Pulmonary artery endothelial cell (primary cell): ENCODE data around the gene IQGAP3. TPM values are rescaled to one million over a fixed set of nuclear protein-coding genes. Genes with fewer than 3 reads are reported as not detected.

Source experiments
- DNase-seq: peaks from one replicate; pipeline ENCODE4 v3.0.0-alpha.2; 2011; ENCODE audit warnings: low read depth, low spot score
- total RNA-seq: library from RNA; depleted of rRNA; stranded (reverse); fragments of >200 nt; gene quantifications from 2 replicates; pipeline ENCODE4 v1.2.3, GENCODE V29; 2014

Gene IQGAP3
- total RNA-seq, 1 donor from 2014 or later = 19.1 TPM

- DNase-seq = no peak
Measured at GRCh38 chr1:156544592-156545102, 27.7 kb downstream of the IQGAP3 start.

DNA sequence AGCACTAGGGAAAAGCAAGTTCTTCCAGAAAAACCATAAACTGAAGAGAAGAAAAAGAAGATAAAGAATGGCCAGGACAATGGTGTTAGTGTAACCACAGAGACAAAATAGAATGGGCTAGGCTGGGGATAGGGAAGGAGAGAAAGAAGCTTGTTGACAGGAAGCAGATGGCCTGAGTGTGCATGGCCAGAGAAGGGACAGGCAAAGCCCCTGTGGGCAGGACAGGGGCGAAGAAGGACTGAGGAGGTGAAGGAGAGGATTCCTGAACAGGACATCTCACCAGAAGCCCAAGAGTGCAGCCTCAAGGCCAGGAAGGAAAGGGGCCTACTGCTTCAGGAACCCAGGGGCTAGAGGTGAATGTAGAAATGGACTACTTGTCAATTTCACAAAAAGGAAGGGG lies 29.3 kb downstream of the IQGAP3 start:
- no peak for DNase-seq

- no peak for DNase-seq
Measured at GRCh38 chr1:156540955-156541354, 31.4 kb downstream of the IQGAP3 start.

DNA sequence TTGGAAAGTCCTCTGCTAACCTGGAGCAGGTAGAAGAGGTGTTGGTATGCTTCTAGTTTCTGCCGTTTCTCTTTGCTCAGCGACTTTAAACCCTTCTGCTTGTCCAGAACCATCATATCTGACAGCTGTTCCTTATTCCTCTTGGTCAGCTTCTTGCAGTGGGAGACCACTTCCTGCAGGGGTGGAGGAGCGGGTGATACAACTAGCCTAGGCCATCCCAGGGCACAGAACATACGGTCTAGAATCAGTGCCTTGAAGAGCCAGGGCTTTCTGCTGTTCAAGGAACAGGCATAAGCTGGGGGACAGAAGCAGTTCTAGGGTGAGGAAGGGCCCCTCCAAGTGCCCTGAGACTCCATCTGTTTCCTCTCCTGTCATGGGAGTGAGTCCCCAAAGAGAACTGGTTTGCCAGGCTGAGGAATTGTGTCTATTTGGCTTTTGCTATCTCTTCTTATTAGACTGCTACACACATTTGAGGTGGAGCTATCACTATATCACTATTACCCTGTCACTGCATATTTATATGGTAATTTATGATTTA lies 32.5 kb downstream of the IQGAP3 start:
- no peak for DNase-seq

- no peak for DNase-seq
Measured at GRCh38 chr1:156538711-156539440, 33.5 kb downstream of the IQGAP3 start.

- DNase-seq = no peak
Measured at GRCh38 chr1:156537027-156537426, 35.3 kb downstream of the IQGAP3 start.

- DNase-seq = no peak
Measured at GRCh38 chr1:156534424-156535060, 37.8 kb downstream of the IQGAP3 start.

GRCh38 chr1:156533568-156534220 lies 38.7 kb downstream of the IQGAP3 start:
- no peak for DNase-seq

DNA sequence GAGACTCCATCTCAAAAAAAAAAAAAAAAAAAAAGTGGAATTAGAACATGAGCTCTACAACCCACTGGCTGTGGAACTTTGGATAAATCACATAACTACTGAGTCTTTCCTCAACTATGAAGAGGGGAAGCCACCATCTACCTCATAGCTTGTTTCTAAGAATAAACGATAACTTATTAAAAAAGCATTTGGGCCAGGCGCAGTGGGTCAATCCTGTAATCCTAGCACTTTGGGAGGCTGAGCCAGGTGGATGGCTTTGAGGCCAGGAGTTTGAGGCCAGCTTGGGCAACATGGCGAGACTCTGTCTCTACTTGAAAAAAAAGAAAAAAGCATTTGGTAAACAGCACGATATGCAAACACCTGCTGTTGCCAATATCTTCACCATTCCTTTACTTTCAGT lies 40.0 kb downstream of the IQGAP3 start:
- DNase-seq = no peak

GRCh38 chr1:156530006-156530405 lies 42.4 kb downstream of the IQGAP3 start:
- no peak for DNase-seq

GRCh38 chr1:156528875-156529425 lies 43.4 kb downstream of the IQGAP3 start:
- DNase-seq = no peak

- DNase-seq = no peak
Measured at GRCh38 chr1:156528231-156528630, 44.1 kb downstream of the IQGAP3 start.

DNA sequence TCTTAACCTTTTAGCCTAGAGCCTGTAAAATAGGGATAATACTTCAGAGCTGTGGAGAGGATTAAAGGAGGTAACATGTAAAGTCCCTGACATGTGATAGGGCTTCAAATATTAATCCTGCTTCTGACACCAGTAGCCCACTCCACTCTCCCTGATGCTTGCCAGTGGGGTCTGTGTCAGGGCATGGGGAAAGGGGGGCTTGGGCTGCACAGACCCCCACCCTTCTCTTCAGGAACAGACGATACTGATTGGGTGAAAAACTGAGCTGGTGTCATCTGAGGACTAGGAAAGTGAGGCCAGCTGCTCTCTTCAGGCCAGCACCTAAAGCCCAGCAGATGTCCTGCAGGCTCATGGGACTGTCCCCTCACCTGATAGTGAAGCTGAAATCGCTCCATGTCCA lies 44.8 kb downstream of the IQGAP3 start:
- DNase-seq = no peak

DNA sequence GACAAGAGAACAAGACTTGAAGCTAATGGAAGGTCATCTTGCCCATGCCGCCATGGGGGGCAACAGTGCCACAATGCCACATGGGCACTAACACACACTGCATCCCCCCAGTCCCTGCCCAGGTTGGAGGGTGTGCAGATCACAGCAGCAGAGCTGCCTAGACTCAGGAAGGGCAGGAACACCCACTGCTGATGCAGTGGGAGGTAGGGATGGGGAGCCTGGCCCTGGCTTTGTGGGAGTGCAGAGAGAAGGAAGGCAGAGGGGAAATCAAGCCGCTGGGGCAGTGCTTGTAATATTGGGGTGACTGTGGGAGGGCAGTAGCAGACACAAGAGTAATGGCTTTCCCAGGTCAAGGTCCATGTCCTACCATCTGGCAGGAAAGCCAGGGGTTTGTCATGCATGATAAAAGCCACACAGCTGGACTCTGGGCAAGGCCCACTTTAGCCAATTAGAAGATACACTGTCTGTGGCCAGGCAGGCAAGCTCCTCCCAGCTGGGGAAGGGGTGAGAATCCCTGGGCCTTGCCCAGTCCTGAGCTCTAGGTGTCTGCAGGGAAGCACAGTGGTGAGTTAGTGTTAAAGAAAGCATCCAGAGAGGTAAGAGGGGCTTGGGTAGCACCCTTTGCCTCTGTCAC lies 46.4 kb downstream of the IQGAP3 start:
- DNase-seq = no peak

DNA sequence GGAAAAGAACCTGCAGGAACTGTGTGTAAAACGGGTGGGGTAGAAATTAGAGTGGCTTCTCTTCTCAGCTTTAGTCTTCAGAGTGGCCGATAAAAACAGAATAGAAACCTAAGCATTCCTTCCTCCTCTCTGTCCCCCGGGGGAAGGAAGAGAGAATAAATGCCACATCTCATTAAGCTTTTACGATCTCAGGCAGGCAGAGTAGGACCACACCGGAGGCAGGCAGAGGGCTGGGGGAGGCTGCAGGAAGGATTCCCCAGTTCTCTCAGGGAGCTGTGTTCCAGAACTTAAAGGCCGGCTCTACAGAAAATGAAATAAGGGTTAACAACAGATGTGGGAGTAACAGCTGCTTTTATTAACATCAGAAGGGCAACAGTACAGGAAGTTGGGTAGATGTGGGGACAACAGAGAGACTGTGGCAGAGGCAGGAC lies 47.3 kb downstream of the IQGAP3 start:
- no peak for DNase-seq

DNA sequence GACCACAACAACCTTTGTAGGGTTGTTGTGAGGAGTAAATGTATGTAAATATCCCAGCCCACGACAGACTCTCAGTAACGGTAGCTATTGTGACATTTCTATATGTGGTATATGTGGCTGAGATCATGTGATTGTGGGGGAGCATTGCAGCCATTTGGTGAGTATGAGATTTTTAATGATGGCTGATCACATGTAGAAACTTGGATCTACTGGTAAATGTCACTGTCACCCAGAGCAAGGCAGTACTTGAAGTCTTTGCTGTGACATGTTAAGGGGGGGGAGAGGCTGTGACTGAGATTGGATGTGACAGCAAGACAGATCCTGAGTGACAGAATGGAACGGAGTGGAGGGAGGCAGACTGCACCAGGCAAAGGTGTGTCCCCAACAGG lies 47.9 kb downstream of the IQGAP3 start:
- no peak for DNase-seq

DNA sequence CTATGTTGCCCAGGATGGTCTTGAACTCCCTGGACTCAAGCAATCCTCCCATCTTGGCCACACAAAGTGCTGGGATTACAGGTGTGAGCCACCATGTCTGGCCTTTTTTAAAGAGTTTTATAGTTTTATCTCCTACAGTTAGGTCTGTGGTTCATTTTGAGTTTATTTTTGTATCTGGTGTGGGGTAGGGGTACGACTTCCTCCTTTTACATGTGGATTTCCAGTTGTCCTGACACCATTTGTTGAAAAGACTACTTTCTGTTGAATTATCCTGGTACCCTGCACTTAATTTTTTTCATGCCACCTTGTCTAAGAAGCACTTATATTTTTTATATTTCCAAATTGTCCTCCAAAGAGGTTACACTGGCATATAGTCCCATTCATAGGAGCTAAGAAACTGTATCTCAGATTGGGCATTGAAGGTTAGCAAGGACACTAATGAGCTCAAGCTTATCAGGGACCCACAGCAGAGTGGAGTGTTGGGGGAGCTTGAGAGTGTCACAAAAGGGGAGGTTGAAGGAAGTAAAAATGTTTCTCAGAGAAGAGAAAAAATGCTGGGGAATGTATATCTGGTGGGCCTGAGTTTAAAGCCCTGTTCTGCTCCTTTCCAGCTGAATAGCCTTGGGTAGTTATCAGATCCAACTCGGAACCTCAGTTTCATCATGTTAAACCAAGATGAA lies 48.4 kb downstream of the IQGAP3 start:
- DNase-seq = no peak

DNA sequence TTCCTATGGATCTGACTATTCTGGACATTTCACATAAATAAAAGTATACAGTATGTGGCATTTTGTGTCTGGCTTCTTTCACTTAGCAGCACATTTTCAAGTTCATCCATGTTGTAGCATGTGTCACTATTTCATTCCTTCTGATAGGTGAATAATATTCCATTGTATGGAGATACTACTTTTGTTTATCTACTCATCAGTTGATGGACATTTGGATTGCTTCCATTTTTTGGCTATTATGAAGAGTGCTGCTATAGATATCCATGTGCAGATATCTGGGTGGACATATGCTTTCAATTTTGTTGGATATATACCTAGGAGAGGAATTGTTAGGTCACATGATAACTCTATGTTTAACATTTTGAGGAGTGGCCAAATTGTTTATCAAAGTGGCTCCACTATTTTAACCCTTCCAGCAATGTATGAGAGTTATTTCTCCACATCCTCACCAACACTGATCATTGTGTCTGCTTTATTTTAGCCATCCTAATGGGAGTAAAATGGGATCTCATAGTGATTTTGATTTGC lies 49.9 kb downstream of the IQGAP3 start:
- DNase-seq = no peak

DNA sequence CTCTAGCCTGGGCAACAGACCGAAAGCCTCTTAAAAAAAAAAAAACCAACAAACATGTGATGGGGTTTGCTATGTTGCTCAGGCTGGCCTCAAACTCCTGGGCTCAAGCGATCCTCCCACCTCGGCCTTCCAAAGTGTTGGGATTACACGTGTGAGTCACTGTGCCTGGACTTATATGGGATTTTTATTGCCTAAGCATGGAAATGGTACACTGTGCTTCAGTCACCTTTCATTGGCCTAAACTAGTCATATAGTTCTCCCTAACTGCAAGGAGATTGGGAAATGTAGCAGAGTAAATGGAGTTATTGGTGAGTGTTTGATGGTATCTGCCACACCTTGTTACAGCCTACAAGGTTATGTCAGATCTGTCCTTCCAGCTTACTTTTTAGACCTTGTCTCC lies 54.6 kb downstream of the IQGAP3 start:
- no peak for DNase-seq

- DNase-seq = no peak
Measured at GRCh38 chr1:156516821-156517220, 55.5 kb downstream of the IQGAP3 start.

GRCh38 chr1:156515956-156516355 lies 56.4 kb downstream of the IQGAP3 start:
- DNase-seq = no peak
